ENCODE data around the gene NXN.

GRCh38 chr17:964876-965275, 14.7 kb downstream of the NXN start:
- TF ChIP-seq CTCF (IDR thresholded peaks at IDR 0.05) (no peak), EP300 (IDR thresholded peaks at IDR 0.05; ENCODE audit: low read depth) (no peak), POLR2A (IDR thresholded peaks at IDR 0.05) (no peak), POLR2AphosphoS5 (IDR thresholded peaks at IDR 0.05) (no peak)

All from transverse colon (tissue), 4 donors.